Stimulated activated CD4-positive, alpha-beta T cell treated with anti-CD3 and anti-CD28 coated beads, Interleukin-2, amount 100 ng/mL, for 24 hours (primary cell): ENCODE results near the gene RPS10.
"Not testable (repeated sequence)": the region's sequence is repeated elsewhere in the genome, so short reads cannot be mapped to it uniquely, and the experiment has no call there.

Source experiments
- DNase-seq, 2 donors: peaks; one replicate each; pipeline ENCODE4 v3.0.0-alpha.2; 2020

RPS10 gene

DNA sequence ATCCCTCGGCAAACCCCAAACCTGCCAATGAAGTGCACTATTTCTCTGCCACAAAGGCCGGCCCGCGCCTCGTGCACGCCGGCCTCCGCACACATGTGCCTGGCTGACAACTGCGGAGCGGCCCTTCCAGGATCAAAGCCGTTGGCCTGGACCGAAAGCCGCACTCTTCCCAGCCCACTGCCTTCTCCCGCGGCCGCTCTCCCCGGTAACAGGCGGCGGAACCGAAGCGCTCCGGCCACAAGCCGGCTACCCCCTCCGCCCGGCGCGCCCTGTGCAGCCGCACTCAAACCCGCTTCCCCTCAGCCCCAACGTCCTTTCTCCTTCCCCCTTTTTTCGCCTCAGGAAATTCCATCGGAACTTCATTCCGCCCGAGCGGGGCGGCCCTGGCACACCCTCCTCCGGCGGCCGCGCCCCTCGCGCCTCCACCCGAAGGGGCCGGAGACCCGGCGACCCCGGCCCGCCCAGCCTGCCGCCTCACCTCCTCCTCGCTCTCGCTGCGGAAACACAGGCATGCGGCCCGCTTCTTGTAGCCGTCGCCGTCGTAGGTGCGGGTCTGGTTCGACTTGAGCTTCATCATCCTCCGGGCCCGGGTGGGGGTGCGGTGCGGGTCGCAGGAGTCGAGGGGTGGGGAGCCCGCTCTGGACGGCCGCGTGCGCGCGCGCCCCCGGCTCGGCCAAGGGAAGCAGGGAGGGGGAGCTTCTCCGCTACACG lies 33.9 kb downstream of the RPS10 start:
- peak; percentile 57 to 64 for DNase-seq

- no peak for DNase-seq
Measured at GRCh38 chr6:34391473-34391785, 34.4 kb downstream of the RPS10 start.

- DNase-seq: no peak
Measured at GRCh38 chr6:34390531-34391472, 35.1 kb downstream of the RPS10 start.

- no peak for DNase-seq
Measured at GRCh38 chr6:34389034-34389433, 36.8 kb downstream of the RPS10 start.

- DNase-seq: no peak
Measured at GRCh38 chr6:34388421-34388820, 37.4 kb downstream of the RPS10 start.

GRCh38 chr6:34386316-34387137 lies 39.3 kb downstream of the RPS10 start:
- DNase-seq: no peak

- no peak for DNase-seq
Measured at GRCh38 chr6:34385793-34386195, 40.1 kb downstream of the RPS10 start.

DNA sequence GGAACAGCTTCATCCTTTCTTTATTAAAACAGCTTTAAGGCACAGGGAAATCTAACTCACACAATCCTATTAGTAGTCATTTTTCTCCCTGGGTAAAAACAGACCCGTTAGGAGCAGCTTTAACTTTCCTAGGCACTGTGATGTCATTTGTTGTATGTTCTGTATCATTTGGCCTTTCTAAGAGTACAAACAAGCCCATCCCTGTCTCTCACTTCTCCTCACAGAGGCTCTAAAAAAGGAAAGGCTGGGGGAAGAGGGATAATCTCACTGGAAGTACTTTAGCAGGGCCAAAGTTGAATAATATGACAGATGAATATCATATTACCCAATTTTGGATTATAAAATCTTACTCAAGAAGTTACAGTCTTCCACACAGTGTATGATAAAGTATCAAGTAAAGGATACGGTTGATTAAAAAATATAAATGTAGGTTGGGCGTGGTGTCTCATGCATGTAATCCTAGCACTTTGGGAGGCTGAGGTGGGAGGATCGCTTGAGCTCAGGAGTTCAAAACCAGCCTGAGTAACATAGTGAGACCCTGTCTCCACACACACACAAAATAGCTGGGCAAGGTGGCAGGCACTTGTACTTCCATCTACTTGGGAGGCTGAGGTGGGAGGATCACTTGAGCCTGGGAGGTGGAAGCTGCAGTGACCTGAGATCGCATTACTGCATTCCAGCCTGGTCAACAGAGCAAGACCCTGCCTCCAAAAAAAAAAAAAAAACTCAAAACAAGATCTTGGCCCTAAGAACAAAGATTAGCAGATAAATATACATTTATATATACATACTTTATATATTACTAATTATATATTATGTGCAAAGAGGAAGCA lies 41.3 kb downstream of the RPS10 start:
- DNase-seq: no peak

GRCh38 chr6:34383656-34384320 lies 42.1 kb downstream of the RPS10 start:
- no peak for DNase-seq

GRCh38 chr6:34383161-34383631 lies 42.7 kb downstream of the RPS10 start:
- no peak for DNase-seq

GRCh38 chr6:34381081-34381480 lies 44.8 kb downstream of the RPS10 start:
- DNase-seq: no peak

- no peak for DNase-seq
Measured at GRCh38 chr6:34378470-34378869, 47.4 kb downstream of the RPS10 start.

DNA sequence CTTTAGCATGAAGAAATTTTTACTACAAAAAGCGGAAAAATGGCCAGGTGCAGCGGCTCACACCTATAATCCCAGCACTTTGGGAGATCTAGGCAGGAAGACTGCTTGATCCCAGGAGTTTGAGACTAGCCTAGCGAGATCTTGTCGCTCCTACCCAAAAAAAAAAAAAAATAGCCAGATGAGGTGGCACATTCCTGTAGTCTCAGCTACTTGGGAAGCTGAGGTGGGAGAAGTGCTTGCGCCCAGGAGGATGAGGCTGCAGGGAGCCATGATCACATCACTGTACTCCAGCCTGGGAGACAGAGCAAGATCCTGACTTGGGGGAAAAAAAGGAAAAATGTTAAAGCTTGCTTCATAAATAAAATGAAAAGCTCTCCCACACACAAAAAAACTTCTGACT lies 47.9 kb downstream of the RPS10 start:
- DNase-seq: no peak

GRCh38 chr6:34377571-34377970 lies 48.3 kb downstream of the RPS10 start:
- DNase-seq: not testable (repeated sequence)

- DNase-seq: no peak
Measured at GRCh38 chr6:34375833-34376232, 50.0 kb downstream of the RPS10 start.

GRCh38 chr6:34374508-34374907 lies 51.4 kb downstream of the RPS10 start:
- no peak for DNase-seq

DNA sequence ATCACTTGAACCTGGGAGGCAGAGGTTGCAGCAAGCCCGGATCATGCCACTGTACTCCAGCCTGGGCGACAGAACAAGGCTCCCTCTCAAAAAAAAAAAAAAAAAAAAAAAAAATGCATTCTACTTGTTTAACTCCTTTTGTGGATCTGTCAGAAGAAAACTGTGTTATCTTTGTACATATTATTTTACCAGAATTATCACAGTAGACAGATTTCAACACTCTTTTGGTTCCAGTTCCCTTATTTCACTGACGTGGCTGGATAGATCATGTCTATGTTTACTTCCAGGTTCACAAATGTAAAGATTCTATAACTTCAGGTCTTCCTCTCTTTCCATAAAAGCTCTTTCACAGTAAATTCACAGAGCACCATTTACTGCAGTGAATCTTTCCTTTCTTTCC lies 51.8 kb downstream of the RPS10 start:
- DNase-seq: no peak

DNA sequence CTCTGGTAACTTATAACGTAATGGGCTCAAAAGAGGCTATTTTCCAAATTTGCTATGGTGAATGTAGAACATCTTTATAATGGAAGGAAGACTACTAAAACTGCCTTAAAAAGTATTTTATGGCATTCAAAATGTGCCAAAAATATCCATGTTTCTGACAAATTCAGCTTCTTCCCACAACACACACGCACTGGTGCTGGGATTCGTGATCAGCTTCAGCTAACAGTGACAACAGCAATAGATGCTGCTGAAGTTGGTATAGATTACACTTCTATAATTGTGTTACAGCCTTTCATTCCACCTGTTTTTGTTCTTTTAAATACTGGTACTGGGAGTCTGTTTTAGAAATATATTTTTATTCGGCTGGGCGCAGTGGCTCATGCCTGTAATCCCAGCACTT lies 52.4 kb downstream of the RPS10 start:
- DNase-seq: no peak

DNA sequence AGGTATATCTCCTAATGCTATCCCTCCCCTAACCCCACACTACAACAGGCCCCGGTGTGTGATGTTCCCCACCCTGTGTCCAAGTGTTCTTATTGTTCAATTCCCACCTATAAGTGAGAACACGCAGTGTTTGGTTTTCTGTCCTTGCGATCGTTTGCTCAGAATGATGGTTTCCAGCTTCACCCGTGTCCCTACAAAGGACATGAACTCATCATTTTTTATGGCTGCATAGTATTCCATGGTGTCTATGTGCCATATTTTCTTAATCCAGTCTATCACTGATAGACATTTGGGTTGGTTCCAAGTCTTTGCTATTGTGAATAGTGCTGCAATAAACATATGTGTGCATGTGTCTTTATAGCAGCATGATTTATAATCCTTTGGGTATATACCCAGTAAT lies 54.0 kb downstream of the RPS10 start:
- not testable (repeated sequence) for DNase-seq

GRCh38 chr6:34370361-34370760 lies 55.5 kb downstream of the RPS10 start:
- no peak for DNase-seq

DNA sequence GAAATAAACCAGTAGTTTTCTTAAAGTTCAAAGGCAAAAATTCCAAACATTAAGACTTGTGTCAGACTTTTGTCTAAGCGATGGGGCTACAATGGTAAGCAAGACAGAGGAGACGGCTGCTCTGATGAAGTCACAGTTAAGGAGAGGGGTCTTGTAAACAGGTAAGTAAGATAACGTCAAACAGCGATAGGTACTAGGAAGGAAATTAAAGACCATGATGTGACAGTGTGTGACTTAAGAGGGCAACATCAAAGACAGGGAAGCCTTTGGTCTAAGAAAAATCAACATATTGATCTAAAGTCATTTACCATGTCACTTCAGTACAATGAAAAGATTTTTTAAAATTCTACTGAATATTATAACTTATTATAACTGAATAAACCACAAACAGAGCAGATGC lies 56.5 kb downstream of the RPS10 start:
- no peak for DNase-seq
